HEK293 (cell line): Measurements from ENCODE around the gene C11orf71.
A peak's percentile ranks its signal among the peaks of the same experiment; 100 is the strongest.

ENCODE experiments used
- CTCF ChIP-seq: fragments of 450-650 bp; formaldehyde crosslinking; IDR thresholded peaks from 2 replicates; pipeline ENCODE4 v1.5.1; 2016; ENCODE audit warnings: missing biosample characterization, missing genetic modification characterization
- ZNF391 ChIP-seq: fragments of 450-650 bp; formaldehyde crosslinking; IDR thresholded peaks from 2 replicates; pipeline ENCODE4 v1.5.1; 2016; ENCODE audit warnings: low read depth, missing biosample characterization, missing genetic modification characterization, borderline replicate concordance
- ZSCAN30 ChIP-seq: fragments of 450-650 bp; IDR thresholded peaks from 2 replicates; pipeline ENCODE4 v1.5.1; 2018; ENCODE audit warnings: missing biosample characterization, mild to moderate bottlenecking, missing genetic modification characterization, moderate library complexity

GRCh38 chr11:114439229-114440120, 39.2 kb upstream of the C11orf71 start, which contains the start of gene REXO2:
- TF ChIP-seq CTCF (tag by site-specific recombination) (peak; percentile 73), ZNF391 (tag by site-specific recombination) (no peak), ZSCAN30 (tag by site-specific recombination) (peak; percentile 92)
